H54 (cell line): ENCODE data around the gene TRMT1L.
"Not testable (repeated sequence)": the region's sequence is repeated elsewhere in the genome, so short reads cannot be mapped to it uniquely, and the experiment has no call there.

Experiments used
- DNase-seq: peaks from one replicate; pipeline ENCODE4 v3.0.0; 2011; ENCODE audit warnings: low spot score, mixed read lengths; ENCODE audit not compliant: insufficient read length
- FAIRE-seq: peaks from 3 replicates; lab custom pipeline; 2011; peaks lifted over from hg19 to GRCh38; lab: Jason Lieb, UNC
- POLR2A ChIP-seq: IDR thresholded peaks from 2 replicates; pipeline ENCODE4 v1.6.1; 2011; ENCODE audit warnings: low read depth, mild to moderate bottlenecking, low read length

Gene TRMT1L

DNA sequence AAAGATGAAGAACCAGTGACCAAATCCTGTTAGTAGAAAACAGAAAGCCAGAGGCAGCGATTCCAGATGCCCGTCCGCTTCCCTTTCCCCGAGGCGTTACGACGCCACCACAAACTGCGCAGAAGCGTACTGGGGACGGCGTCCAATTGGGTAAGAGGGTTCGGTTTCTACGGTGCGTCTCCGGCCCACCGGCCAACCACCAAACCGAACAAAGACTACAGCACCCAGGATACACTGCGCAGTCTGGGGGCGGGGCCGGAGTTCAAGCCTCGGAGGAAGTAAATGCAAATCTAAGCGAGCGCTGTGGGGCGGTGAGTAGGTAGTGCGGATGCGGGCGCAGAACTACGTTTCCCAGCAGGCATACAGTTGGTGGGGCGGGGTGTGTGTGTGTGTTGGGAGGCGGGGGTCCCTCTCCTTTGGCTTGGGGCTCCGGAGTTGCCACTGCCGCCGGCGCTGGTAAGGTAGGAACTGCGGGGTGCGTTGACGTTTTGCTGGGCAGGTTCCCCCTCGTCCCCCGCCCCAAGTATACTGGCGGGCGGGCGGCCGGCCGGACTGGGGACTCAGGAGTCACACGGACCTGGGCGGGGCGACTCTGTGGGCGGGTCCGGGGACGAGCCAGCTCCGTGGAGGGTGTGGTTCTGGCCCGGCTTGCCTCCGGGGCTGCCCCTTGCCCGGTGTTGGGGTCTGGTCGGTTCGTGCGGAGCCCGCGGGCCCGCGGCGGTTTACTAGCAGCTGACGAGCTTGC is at the start of gene TRMT1L, which contains the start of gene SWT1:
Gene TRMT1L, minus strand, starts transcription at position 100 of the 745 bp plus-strand sequence. CDS start 241 bp downstream, outside the sequence.
Gene SWT1, plus strand, starts transcription at position 314 of the 745 bp plus-strand sequence. CDS start 3,675 bp downstream, outside the sequence.
- TF ChIP-seq POLR2A = peak; percentile 80; the same call in 1 of the 2 replicates
- DNase-seq (peak; percentile 78), FAIRE-seq (peak; percentile 99)

- no peak for TF ChIP-seq POLR2A
- DNase-seq = no peak
- no peak for FAIRE-seq
Measured at GRCh38 chr1:185200889-185201288, 44.1 kb upstream of the TRMT1L start.

- FAIRE-seq, DNase-seq: not testable (repeated sequence)
Measured at GRCh38 chr1:185198712-185199111, 42.0 kb upstream of the TRMT1L start.

GRCh38 chr1:185193756-185194155 is 37.0 kb upstream of the TRMT1L start:
- DNase-seq (no peak), FAIRE-seq (no peak)
- no peak for TF ChIP-seq POLR2A

GRCh38 chr1:185170291-185170848 is 13.6 kb upstream of the TRMT1L start:
- peak; percentile 75 for FAIRE-seq
- DNase-seq = peak; percentile 14
- no peak for TF ChIP-seq POLR2A

DNA sequence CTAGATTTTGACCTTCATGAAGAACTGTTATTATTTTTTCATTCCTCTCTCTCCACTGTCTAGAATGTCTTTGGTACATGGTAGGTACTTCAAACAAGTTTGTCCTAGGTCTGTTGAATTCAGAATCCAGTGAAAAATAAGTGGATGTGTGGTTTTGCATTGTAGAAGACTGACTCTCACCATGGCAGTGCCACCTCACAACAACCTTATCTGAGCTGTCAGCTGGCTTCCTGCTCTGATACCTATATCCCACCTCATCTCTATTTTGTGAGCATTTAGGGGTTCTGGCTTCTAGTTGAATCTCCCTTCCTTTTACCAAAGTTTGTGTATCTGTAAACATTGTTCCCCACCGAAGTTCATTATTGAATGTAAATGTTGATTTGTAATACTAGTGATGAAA is 9.4 kb upstream of the TRMT1L start:
- DNase-seq = no peak
- no peak for FAIRE-seq
- TF ChIP-seq POLR2A = no peak

DNA sequence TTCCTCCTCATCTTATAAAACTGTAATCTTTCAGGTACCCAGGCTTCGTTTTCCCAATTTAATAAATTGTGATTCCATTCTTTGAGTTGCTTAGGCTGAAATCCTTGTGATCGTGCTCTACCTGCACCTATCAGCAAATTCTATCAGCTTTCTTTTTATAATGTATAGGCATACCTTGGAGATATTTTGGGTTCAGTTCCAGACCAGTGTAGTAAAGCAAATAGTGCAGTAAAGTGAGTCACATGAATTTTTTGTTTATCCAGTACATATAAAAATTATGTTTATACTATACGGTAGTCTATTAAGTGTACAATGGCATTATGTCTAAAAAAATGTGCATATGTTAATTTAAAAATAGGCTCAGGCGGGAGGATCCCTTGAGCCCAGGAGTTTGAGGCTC is 5.7 kb upstream of the TRMT1L start:
- TF ChIP-seq POLR2A = no peak
- no peak for DNase-seq
- FAIRE-seq = no peak

DNA sequence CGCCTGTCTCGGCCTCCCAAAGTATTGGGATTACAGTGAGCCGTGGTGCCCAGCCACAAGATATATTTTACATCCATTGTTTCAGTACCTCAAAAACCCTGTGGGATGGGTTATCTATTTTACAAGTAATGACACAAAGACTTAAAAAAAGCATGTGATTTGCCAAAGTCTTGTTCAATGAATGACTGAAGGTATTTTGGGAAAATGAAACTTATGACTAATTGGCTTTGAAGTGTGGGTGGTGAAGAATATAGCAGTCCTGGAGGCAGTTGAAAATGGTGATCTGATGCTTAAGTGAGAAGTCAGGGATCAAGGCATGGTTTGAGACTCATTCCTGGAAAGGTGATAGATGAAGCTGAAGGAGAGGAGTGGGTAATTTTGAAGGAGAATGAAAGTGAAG is 3.2 kb upstream of the TRMT1L start:
- FAIRE-seq (no peak), DNase-seq (no peak)
- no peak for TF ChIP-seq POLR2A

DNA sequence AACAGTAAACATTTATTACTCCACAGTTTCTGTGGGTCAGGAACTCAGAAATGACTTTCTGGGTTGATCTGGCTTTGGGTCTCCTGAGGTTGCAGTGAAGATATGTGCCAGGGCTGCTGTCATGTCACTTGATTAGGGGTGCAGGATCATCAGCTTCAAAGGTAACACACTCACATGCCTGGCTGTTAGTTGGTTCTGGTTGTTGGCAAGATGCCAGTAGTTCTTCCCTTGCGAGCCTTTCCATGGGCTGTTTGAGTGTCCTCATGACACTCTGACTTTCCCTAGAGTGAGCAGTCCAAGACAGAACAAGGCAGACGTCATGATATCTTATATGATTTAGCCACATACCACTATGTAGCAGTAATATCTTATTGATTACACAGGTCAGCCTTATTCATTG is 2.0 kb upstream of the TRMT1L start:
- no peak for DNase-seq
- no peak for TF ChIP-seq POLR2A
- FAIRE-seq = no peak

GRCh38 chr1:185157599-185158412 is 1.1 kb upstream of the TRMT1L start:
- DNase-seq (no peak), FAIRE-seq (no peak)
- no peak for TF ChIP-seq POLR2A

GRCh38 chr1:185156288-185156853 is 382 bp downstream of the TRMT1L start:
- no peak for FAIRE-seq
- TF ChIP-seq POLR2A = no peak; the same call in 1 of the 2 replicates
- DNase-seq = peak; percentile 31

DNA sequence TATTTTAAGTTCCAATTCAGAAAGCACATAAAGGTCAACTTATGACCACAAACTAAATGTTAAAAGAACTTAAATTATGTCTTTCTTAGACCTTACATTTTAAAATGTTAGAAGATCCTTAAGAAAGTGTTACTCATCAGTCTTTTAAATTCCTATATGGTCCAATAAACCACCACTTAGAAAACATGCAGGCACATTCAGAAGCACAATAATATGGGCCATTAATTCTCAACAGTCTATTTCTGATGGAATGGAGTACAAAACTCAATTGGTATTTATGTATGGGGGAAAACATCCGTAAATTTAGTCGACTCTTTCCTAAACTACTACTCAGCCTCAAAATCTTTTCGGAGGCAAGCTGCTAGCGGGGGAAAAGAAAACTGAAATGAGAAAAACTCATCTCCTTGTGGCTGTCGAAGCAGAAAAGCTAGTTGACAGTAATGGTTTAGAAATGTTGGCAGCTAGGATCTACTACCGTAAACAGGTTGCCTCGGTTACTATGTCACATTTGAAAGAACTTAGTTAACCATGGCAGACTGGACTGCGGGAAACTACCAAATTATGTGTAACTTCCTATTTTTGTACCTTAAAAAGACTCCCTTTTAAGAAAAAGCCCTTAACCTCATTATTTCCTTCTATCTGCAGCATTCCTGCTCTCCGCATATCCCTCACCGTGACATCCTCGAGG is 1.0 kb downstream of the TRMT1L start:
- TF ChIP-seq POLR2A = no peak
- DNase-seq (no peak), FAIRE-seq (peak; percentile 72)

GRCh38 chr1:185154912-185155513 is 1.7 kb downstream of the TRMT1L start:
- FAIRE-seq (peak; percentile 11), DNase-seq (no peak)
- TF ChIP-seq POLR2A = no peak
